ENCODE results near the gene SGK1.

SGK1 gene

GRCh38 chr6:134272374-134272773 is 45.5 kb downstream of the SGK1 start:
- ChIA-PET POLR2A (no interaction called here), CTCF (interaction anchor here (0.8 to 1.1 kb wide), 2 partner anchors 11 to 16 kb away, joined by 3 read pairs; no protein-coding TSS in a partner anchor)
- DNase-seq (ENCODE audit: low read depth, low spot score) = no peak
- no peak overlapping the region for H3K4me3 ChIP-seq (ENCODE audit: low read depth, low read length)
- no peak for TF ChIP-seq CTCF (IDR thresholded peaks at IDR 0.05; ENCODE audit: insufficient read depth, low read length, missing control alignments)

- no peak for TF ChIP-seq CTCF (IDR thresholded peaks at IDR 0.05; ENCODE audit: insufficient read depth, low read length, missing control alignments)
- no peak overlapping the region for H3K4me3 ChIP-seq (ENCODE audit: low read depth, low read length)
- ChIA-PET CTCF (interaction anchor here (1.7 kb wide), 1 partner anchor 9 kb away, joined by 4 read pairs; no protein-coding TSS in a partner anchor), POLR2A (no interaction called here)
- no peak for DNase-seq (ENCODE audit: low read depth, low spot score)
Measured at GRCh38 chr6:134267917-134268361, 50.0 kb downstream of the SGK1 start.

- ChIA-PET CTCF (interaction anchor here (1.7 kb wide), 1 partner anchor 10 kb away, joined by 4 read pairs; no protein-coding TSS in a partner anchor), POLR2A (no interaction called here)
- no peak for TF ChIP-seq CTCF (IDR thresholded peaks at IDR 0.05; ENCODE audit: insufficient read depth, low read length, missing control alignments)
- DNase-seq (ENCODE audit: low read depth, low spot score) = no peak
- H3K4me3 ChIP-seq (ENCODE audit: low read depth, low read length) = no peak overlapping the region
Measured at GRCh38 chr6:134266776-134267175, 51.1 kb downstream of the SGK1 start.

GRCh38 chr6:134261766-134262165 is 56.1 kb downstream of the SGK1 start:
- POLR2A ChIA-PET = no interaction called here
- TF ChIP-seq CTCF (IDR thresholded peaks at IDR 0.05; ENCODE audit: insufficient read depth, low read length, missing control alignments) = no peak
- no peak for DNase-seq (ENCODE audit: low read depth, low spot score)
- CTCF ChIA-PET = interaction anchor here (1.0 kb wide), 1 partner anchor 13 kb away, joined by 3 read pairs; no protein-coding TSS in a partner anchor
- H3K4me3 ChIP-seq (ENCODE audit: low read depth, low read length) = no peak overlapping the region

GRCh38 chr6:134258849-134259306 is 59.0 kb downstream of the SGK1 start:
- no peak for TF ChIP-seq CTCF (IDR thresholded peaks at IDR 0.05; ENCODE audit: insufficient read depth, low read length, missing control alignments)
- H3K4me3 ChIP-seq (ENCODE audit: low read depth, low read length) = no peak overlapping the region
- POLR2A ChIA-PET = no interaction called here
- no peak for DNase-seq (ENCODE audit: low read depth, low spot score)
- CTCF ChIA-PET = no interaction called here

GRCh38 chr6:134257516-134257915 is 60.4 kb downstream of the SGK1 start:
- DNase-seq (ENCODE audit: low read depth, low spot score) = no peak
- no peak for TF ChIP-seq CTCF (IDR thresholded peaks at IDR 0.05; ENCODE audit: insufficient read depth, low read length, missing control alignments)
- H3K4me3 ChIP-seq (ENCODE audit: low read depth, low read length) = no peak overlapping the region
- CTCF ChIA-PET = interaction anchor here (1.4 kb wide), 1 partner anchor 383 kb away, joined by 3 read pairs; no protein-coding TSS in a partner anchor
- POLR2A ChIA-PET = no interaction called here
